HG03558 (cell line): ENCODE results near the gene KLK12.
"Not testable (repeated sequence)": the region's sequence is repeated elsewhere in the genome, so short reads cannot be mapped to it uniquely, and the experiment has no call there.

Experiments used
- ATAC-seq: cut with Tn5 transposase; IDR thresholded peaks from one replicate; pipeline ENCODE4 v1.9.1; 2021; ENCODE audit warnings: moderate number of reproducible peaks; ENCODE audit not compliant: unreplicated experiment; ENCODE audit errors: extremely low read depth

Gene KLK12

GRCh38 chr19:50994129-50994528, 40.7 kb downstream of the KLK12 start:
- no peak for ATAC-seq

GRCh38 chr19:50992666-50993035, 42.2 kb downstream of the KLK12 start:
- no peak for ATAC-seq

- ATAC-seq: not testable (repeated sequence)
Measured at GRCh38 chr19:50984416-50984815, 50.4 kb downstream of the KLK12 start.

- no peak for ATAC-seq
Measured at GRCh38 chr19:50983625-50984292, 51.0 kb downstream of the KLK12 start, which contains the start of gene KLK7. KLK7 (minus strand) TSS chr19:50983917; CDS start chr19:50982399, 1,518 bp downstream.

- ATAC-seq: no peak
Measured at GRCh38 chr19:50982186-50982585, 52.6 kb downstream of the KLK12 start.

- ATAC-seq: no peak
Measured at GRCh38 chr19:50981587-50982146, 53.1 kb downstream of the KLK12 start.

GRCh38 chr19:50980208-50980607, 54.6 kb downstream of the KLK12 start:
- ATAC-seq: no peak

GRCh38 chr19:50979758-50980157, 55.0 kb downstream of the KLK12 start:
- ATAC-seq: no peak
